AG09319 (cell line): ENCODE measurements around the gene SCYGR4.

Experiments
- DNase-seq: peaks from one replicate; pipeline ENCODE4 v3.0.0-alpha.2; 2010; ENCODE audit warnings: low read depth; ENCODE audit errors: extremely low read depth
- CTCF ChIP-seq: IDR thresholded peaks from 2 replicates; pipeline ENCODE4 v1.5.1; 2011; ENCODE audit warnings: low read depth, mild to moderate bottlenecking, inconsistent platforms, low read length, moderate library complexity

The SCYGR4 gene

DNA sequence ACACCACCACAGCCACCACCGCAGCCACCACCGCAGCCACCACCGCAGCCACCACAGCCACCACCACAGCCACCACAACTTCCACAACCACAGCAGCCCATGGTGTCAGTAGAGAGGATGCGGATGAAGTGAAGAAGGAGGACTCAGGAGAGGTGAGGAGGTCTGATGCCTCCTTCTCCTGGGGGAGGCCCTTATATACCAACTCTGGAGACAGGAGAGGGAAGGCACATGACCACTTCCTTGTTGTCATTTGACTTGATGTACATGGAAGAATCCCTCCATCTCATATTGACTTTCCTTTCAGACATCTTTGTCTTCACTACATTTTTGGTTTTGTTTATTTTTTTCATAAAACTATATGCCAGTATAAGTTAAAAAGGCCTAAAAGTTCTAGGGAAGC is 2.6 kb upstream of the SCYGR4 start, which contains the start of gene SCYGR3:
SCYGR3 (minus strand) TSS at position 101 of the 400 bp plus-strand sequence; CDS start at position 101, 0 bp downstream.
- DNase-seq = no peak
- TF ChIP-seq CTCF = no peak

GRCh38 chr2:227615181-227615580 is 2.1 kb upstream of the SCYGR4 start:
- TF ChIP-seq CTCF = no peak
- no peak for DNase-seq

GRCh38 chr2:227615906-227616305 is 1.4 kb upstream of the SCYGR4 start:
- DNase-seq = no peak
- no peak for TF ChIP-seq CTCF

DNA sequence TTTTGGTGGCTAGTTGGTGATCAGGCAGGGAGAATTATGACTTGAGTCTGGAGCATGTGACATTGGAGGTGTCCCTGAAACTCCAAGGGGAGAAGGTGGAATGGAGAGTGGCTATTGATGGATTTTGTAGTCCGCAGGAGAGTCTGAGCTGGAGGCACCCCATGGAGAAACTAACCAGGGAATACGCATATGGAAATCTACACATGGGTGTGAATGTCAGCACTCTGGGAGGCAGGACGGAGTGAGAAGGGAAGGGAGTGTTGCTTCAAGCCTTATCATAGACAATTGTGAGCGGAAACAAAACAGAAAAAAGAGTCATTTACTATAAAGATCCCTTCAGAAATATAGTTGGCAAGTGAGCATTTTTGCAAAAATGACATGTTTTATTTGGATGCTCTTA is 667 bp upstream of the SCYGR4 start:
- TF ChIP-seq CTCF = no peak
- DNase-seq = no peak

GRCh38 chr2:227623226-227623625 is 5.9 kb downstream of the SCYGR4 start:
- peak; percentile 8 for DNase-seq
- TF ChIP-seq CTCF = no peak

GRCh38 chr2:227625420-227625819 is 8.1 kb downstream of the SCYGR4 start:
- no peak for DNase-seq
- TF ChIP-seq CTCF = no peak

- no peak for TF ChIP-seq CTCF
- no peak for DNase-seq
These were observed 9.4 kb downstream of the SCYGR4 start for GRCh38 chr2:227626580-227627151.
